ENCODE measurements around the gene SGO1. TPM values are rescaled to one million over a fixed set of nuclear protein-coding genes. Genes with fewer than 3 reads are reported as not detected.

The SGO1 gene
- total RNA-seq, result 9.5 and 11.8 TPM in 2 replicates

GRCh38 chr3:20185679-20186599 lies at the start of gene SGO1:
SGO1 (minus strand) TSS chr3:20186206; CDS start chr3:20184027, 2,179 bp downstream.

Other genes starting within 250 kb of the SGO1 start
- gene RAB5A, start 239.1 kb downstream of the SGO1 start, total RNA-seq, result 36.8 and 41.8 TPM in 2 replicates
- gene PP2D1, start 173.9 kb downstream of the SGO1 start, total RNA-seq, result not detected in 2 replicates
- gene KAT2B, start 145.8 kb downstream of the SGO1 start, total RNA-seq, result 3.6 and 3.7 TPM in 2 replicates

All from bronchus fibroblast of lung (primary cell).